ENCODE measurements around the gene GNAO1.

- TF ChIP-seq GATA2 (IDR thresholded peaks at IDR 0.05; ENCODE audit: low read depth, low read length): no peak
- no peak for TF ChIP-seq GATA3 (IDR thresholded peaks at IDR 0.05; ENCODE audit: low read depth, low read length)
Measured at GRCh38 chr16:56238188-56238587, 46.9 kb downstream of the GNAO1 start.
